NCI-H2029 treated with DMSO at 0.1 percent for 48 hours (cell line): ENCODE measurements around the gene FGB.
"Not testable (repeated sequence)": the region's sequence is repeated elsewhere in the genome, so short reads cannot be mapped to it uniquely, and the experiment has no call there.

Source experiments
- DNase-seq: peaks from one replicate; lab custom pipeline; 2025; lab: John Stamatoyannopoulos, UW

The FGB gene

GRCh38 chr4:154566639-154567204, 3.9 kb downstream of the FGB start:
- DNase-seq, result no peak

GRCh38 chr4:154569028-154569427, 6.2 kb downstream of the FGB start:
- DNase-seq, result no peak

- DNase-seq, result no peak
These were observed 6.8 kb downstream of the FGB start for GRCh38 chr4:154569584-154569983.

- DNase-seq, result no peak
These were observed 10.5 kb downstream of the FGB start for GRCh38 chr4:154573190-154573870.

GRCh38 chr4:154574311-154574710, 11.5 kb downstream of the FGB start:
- no peak for DNase-seq

GRCh38 chr4:154577324-154577723, 14.5 kb downstream of the FGB start:
- no peak for DNase-seq

- DNase-seq, result no peak
These were observed 16.1 kb downstream of the FGB start for GRCh38 chr4:154578919-154579318.

GRCh38 chr4:154579927-154580326, 17.1 kb downstream of the FGB start:
- no peak for DNase-seq

GRCh38 chr4:154582723-154583122, 19.9 kb downstream of the FGB start:
- no peak for DNase-seq

GRCh38 chr4:154583230-154583629, 20.4 kb downstream of the FGB start:
- DNase-seq, result no peak

- no peak for DNase-seq
These were observed 20.9 kb downstream of the FGB start for GRCh38 chr4:154583677-154584076.

GRCh38 chr4:154584259-154584658, 21.4 kb downstream of the FGB start:
- no peak for DNase-seq

- no peak for DNase-seq
These were observed 22.7 kb downstream of the FGB start for GRCh38 chr4:154585369-154586018.

GRCh38 chr4:154586296-154587033, 23.7 kb downstream of the FGB start:
- peak; percentile 5 for DNase-seq

- DNase-seq, result no peak
These were observed 25.4 kb downstream of the FGB start for GRCh38 chr4:154588198-154588597.

GRCh38 chr4:154589296-154590197, 26.7 kb downstream of the FGB start:
- DNase-seq, result no peak

GRCh38 chr4:154590329-154591006, 27.7 kb downstream of the FGB start, which contains the start of gene FGA:
Gene FGA, minus strand, starts transcription at chr4:154590742. Its CDS starts 55 bp downstream, at chr4:154590687.
- DNase-seq, result no peak

GRCh38 chr4:154591890-154592289, 29.1 kb downstream of the FGB start:
- DNase-seq, result no peak

- no peak for DNase-seq
These were observed 31.1 kb downstream of the FGB start for GRCh38 chr4:154593868-154594267.

- DNase-seq, result not testable (repeated sequence)
These were observed 31.5 kb downstream of the FGB start for GRCh38 chr4:154594343-154594742.

GRCh38 chr4:154595807-154596206, 33.0 kb downstream of the FGB start:
- DNase-seq, result no peak
